Measurements from ENCODE around the gene TLCD3A. TPM values are rescaled to one million over a fixed set of nuclear protein-coding genes. Genes with fewer than 3 reads are reported as not detected.
"Not testable (repeated sequence)": the region's sequence is repeated elsewhere in the genome, so short reads cannot be mapped to it uniquely, and the experiment has no call there.

TLCD3A gene
- total RNA-seq, 2 donors from 2014 or later: 0.85 to 1.8 TPM

GRCh38 chr17:790874-791247 lies 58.5 kb downstream of the TLCD3A start:
- H3K36me3 Mint-ChIP-seq (ENCODE audit: low read depth); H3K9me3 ChIP-seq (ENCODE audit: control insufficient read depth, low read length, poor library complexity, severe bottlenecking); H3K4me1 Mint-ChIP-seq; H3K4me3 Mint-ChIP-seq; H3K27me3 Mint-ChIP-seq; ATAC-seq; DNase-seq: not testable (repeated sequence)
- H3K27ac Mint-ChIP-seq: peak overlapping the region; percentile 6

DNA sequence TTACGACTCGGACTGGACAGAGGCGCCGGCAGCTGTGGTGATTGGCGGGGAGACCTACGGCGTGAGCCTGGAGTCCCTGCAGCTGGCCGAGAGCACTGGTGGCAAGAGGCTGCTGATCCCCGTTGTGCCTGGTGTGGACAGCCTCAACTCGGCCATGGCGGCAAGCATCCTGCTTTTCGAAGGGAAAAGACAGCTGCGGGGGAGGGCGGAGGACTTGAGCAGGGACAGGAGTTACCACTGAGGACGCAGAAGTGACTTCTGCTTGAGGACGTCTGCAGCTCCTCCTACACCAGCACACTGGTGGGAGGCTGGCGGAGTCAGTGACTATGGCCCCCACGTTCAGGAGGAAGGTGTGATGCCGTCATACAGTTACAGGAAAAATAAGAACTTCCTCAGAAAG lies 59.4 kb downstream of the TLCD3A start:
- Mint-ChIP-seq H3K36me3 (ENCODE audit: low read depth) (peaks cover 3% of the 10 kb centered on the region), H3K27me3 (no peaks in the 10 kb centered on the region), H3K4me1 (peaks cover 7% of the 10 kb centered on the region), H3K4me3 (no peak overlapping the region), H3K27ac (no peak overlapping the region)
- DNase-seq (no peak), ATAC-seq (no peak)
- no peaks in the 10 kb centered on the region for H3K9me3 ChIP-seq (ENCODE audit: control insufficient read depth, low read length, poor library complexity, severe bottlenecking)

DNA sequence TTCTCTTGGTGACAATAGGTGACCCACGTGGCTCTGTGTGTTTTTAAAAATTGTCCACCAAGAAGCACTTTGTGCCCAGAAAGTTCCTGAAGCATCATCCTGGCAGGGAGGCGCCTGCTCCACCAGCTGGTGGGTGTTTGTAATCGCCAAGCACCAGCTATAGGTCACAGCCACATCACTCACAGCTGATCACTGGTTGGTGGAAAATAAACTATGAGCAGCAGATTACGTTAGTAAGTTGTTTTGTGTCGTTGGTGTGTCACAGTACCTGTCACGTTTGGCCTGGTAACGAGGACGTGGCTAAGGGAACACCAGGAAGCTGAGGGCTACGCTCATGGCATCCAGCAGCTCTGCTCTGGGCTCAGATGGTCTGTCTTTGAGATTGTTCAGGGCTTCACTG lies 59.9 kb downstream of the TLCD3A start:
- no peak for ATAC-seq
- Mint-ChIP-seq H3K27me3 (no peaks in the 10 kb centered on the region), H3K36me3 (ENCODE audit: low read depth) (peaks cover 3% of the 10 kb centered on the region)

More for the DNA sequence above, 59.9 kb downstream of the TLCD3A start:
- H3K4me1 Mint-ChIP-seq: peaks cover 5% of the 10 kb centered on the region
- no peaks in the 10 kb centered on the region for H3K9me3 ChIP-seq (ENCODE audit: control insufficient read depth, low read length, poor library complexity, severe bottlenecking)
- H3K4me3 Mint-ChIP-seq: no peak overlapping the region
- no peak for DNase-seq
- no peak overlapping the region for H3K27ac Mint-ChIP-seq

Other genes starting within 250 kb of the TLCD3A start
- 10 to 100 TPM; 57.8 to 80.7 TPM for gene VPS53, start 17.8 kb upstream of the TLCD3A start, total RNA-seq
- gene GEMIN4, start 19.7 kb downstream of the TLCD3A start, total RNA-seq: 10 to 100 TPM; 11.5 to 13.4 TPM
- gene GLOD4, start 49.7 kb downstream of the TLCD3A start, total RNA-seq: 10 to 100 TPM; 60.6 to 64.8 TPM
- 10 to 100 TPM; 28.1 to 29.6 TPM for gene MRM3, start 49.8 kb downstream of the TLCD3A start, total RNA-seq
- 1 to 10 TPM; 3.3 to 4.4 TPM for gene NXN, start 247.2 kb downstream of the TLCD3A start, total RNA-seq